CD4-positive, alpha-beta T cell treated with Interleukin-6 at 100 ng/mL for 8 hours (primary cell): Measurements from ENCODE around the gene FOXL1.

Experiments used
- DNase-seq: peaks from one replicate; pipeline ENCODE4 v3.0.0-alpha.2; 2020; ENCODE audit warnings: mixed read lengths, low spot score

The FOXL1 gene

GRCh38 chr16:86568677-86569623 lies 9.4 kb upstream of the FOXL1 start:
- DNase-seq = no peak

- no peak for DNase-seq
Measured at GRCh38 chr16:86569701-86570447, 8.5 kb upstream of the FOXL1 start.

- DNase-seq = no peak
Measured at GRCh38 chr16:86570558-86571529, 7.5 kb upstream of the FOXL1 start.

- DNase-seq = no peak
Measured at GRCh38 chr16:86571530-86571915, 6.8 kb upstream of the FOXL1 start.

- no peak for DNase-seq
Measured at GRCh38 chr16:86572041-86572521, 6.3 kb upstream of the FOXL1 start.

GRCh38 chr16:86572606-86573005 lies 5.7 kb upstream of the FOXL1 start:
- no peak for DNase-seq

GRCh38 chr16:86573215-86573614 lies 5.1 kb upstream of the FOXL1 start:
- DNase-seq = no peak

GRCh38 chr16:86573646-86574508 lies 4.5 kb upstream of the FOXL1 start:
- no peak for DNase-seq

GRCh38 chr16:86574646-86575045 lies 3.7 kb upstream of the FOXL1 start:
- DNase-seq = no peak

GRCh38 chr16:86575095-86575685 lies 3.2 kb upstream of the FOXL1 start:
- DNase-seq = no peak

- DNase-seq = no peak
Measured at GRCh38 chr16:86575754-86576557, 2.4 kb upstream of the FOXL1 start.

GRCh38 chr16:86576591-86577313 lies 1.6 kb upstream of the FOXL1 start:
- no peak for DNase-seq

- no peak for DNase-seq
Measured at GRCh38 chr16:86577314-86577971, 906 bp upstream of the FOXL1 start.

- DNase-seq = no peak
Measured at GRCh38 chr16:86578611-86579267, 390 bp downstream of the FOXL1 start.

- DNase-seq = no peak
Measured at GRCh38 chr16:86579268-86580062, 1.1 kb downstream of the FOXL1 start.

- DNase-seq = no peak
Measured at GRCh38 chr16:86580063-86580790, 1.9 kb downstream of the FOXL1 start.
